H1 (cell line): ENCODE measurements around the gene OR2J2. TPM values are rescaled to one million over a fixed set of nuclear protein-coding genes. Genes with fewer than 3 reads are reported as not detected.
"Not testable (repeated sequence)": the region's sequence is repeated elsewhere in the genome, so short reads cannot be mapped to it uniquely, and the experiment has no call there.

ENCODE experiments used
- CTCF ChIA-PET: fragments of 300-600 bp; sonication (Branson Sonifier 250); formaldehyde crosslinking; loops from one replicate; lab custom pipeline; 2021; ENCODE audit not compliant: partially characterized antibody; lab: Charles Lee
- POLR2A ChIA-PET: fragments of 300-600 bp; sonication (Branson Sonifier 250); formaldehyde crosslinking; loops from one replicate; lab custom pipeline; 2021; ENCODE audit warnings: inconsistent platforms; ENCODE audit not compliant: partially characterized antibody; lab: Charles Lee
- DNase-seq, 2 experiments: peaks; one replicate each; pipeline versions ENCODE4 v3.0.0 to v3.0.0-alpha.2; 2010 to 2022; ENCODE audit warnings: low spot score in 2 of 2, low read depth in 1 of 2, mixed read lengths in 1 of 2
- FAIRE-seq: peaks from 2 replicates; lab custom pipeline; 2011; peaks lifted over from hg19 to GRCh38; lab: Jason Lieb, UNC
- H2AFZ ChIP-seq: 2 replicates; pipeline ENCODE4 v1.8.1; 2012; ENCODE audit warnings: low read length, inconsistent platforms
- H2AK5ac ChIP-seq: 2 replicates; pipeline ENCODE4 v1.6.1; 2013; ENCODE audit warnings: low read depth, low read length
- H2BK120ac ChIP-seq: replicated peaks from 2 replicates; pipeline ENCODE3; 2013; ENCODE audit warnings: low read depth, low read length, inconsistent platforms
- H2BK12ac ChIP-seq: 2 replicates; pipeline ENCODE4 v1.6.1; 2013; ENCODE audit warnings: low read depth, low read length
- H2BK15ac ChIP-seq: 2 replicates; pipeline ENCODE4 v1.6.1; 2013; ENCODE audit warnings: low read length
- H2BK20ac ChIP-seq: 2 replicates; pipeline ENCODE4 v1.6.1; 2013; ENCODE audit warnings: low read length
- H2BK5ac ChIP-seq: 2 replicates; pipeline ENCODE4 v1.6.1; 2013; ENCODE audit warnings: low read depth, low read length
- H3K14ac ChIP-seq: 2 replicates; pipeline ENCODE4 v1.6.1; 2013; ENCODE audit warnings: inconsistent platforms; ENCODE audit not compliant: insufficient read length
- H3K18ac ChIP-seq: 2 replicates; pipeline ENCODE4 v1.6.1; 2013; ENCODE audit warnings: low read length; ENCODE audit errors: extremely low read depth
- H3K23ac ChIP-seq: 2 replicates; pipeline ENCODE4 v1.6.1; 2013; ENCODE audit warnings: inconsistent platforms; ENCODE audit not compliant: insufficient read length
- H3K23me2 ChIP-seq: 2 replicates; pipeline ENCODE4 v1.6.1; 2013; ENCODE audit warnings: low read depth, low read length
- H3K27ac ChIP-seq: 2 replicates; pipeline ENCODE4 v1.6.1; 2011; ENCODE audit warnings: low read depth, low read length, inconsistent platforms
- H3K27me3 ChIP-seq, 4 experiments: replicated peaks in 1 of 4; 1 replicate in 1 of 4; 2 replicates in 3 of 4; pipeline versions ENCODE4 v1.6.1 to v1.8.1; 2011 to 2013; ENCODE audit warnings: low read length in 3 of 4, mild to moderate bottlenecking in 3 of 4, inconsistent platforms in 2 of 4, mixed read lengths in 2 of 4, moderate library complexity in 1 of 4; ENCODE audit not compliant: control insufficient read depth in 3 of 4, insufficient read depth in 3 of 4; ENCODE audit errors: extremely low read depth in 1 of 4
- H3K36me3 ChIP-seq, 4 experiments: 2 replicates each; pipeline versions ENCODE4 v1.6.1 to v1.8.1; 2011 to 2013; ENCODE audit warnings: mild to moderate bottlenecking in 4 of 4, low read length in 3 of 4, moderate library complexity in 2 of 4, control low read depth in 1 of 4, inconsistent platforms in 1 of 4; ENCODE audit not compliant: insufficient read depth in 4 of 4, control insufficient read depth in 2 of 4
- H3K4ac ChIP-seq: replicated peaks from 2 replicates; pipeline ENCODE3; 2013; ENCODE audit warnings: low read length, low read depth, mixed read lengths, inconsistent platforms; ENCODE audit not compliant: insufficient read length
- H3K4me1 ChIP-seq, 4 experiments: replicated peaks in 1 of 4; 1 replicate in 1 of 4; 2 replicates in 3 of 4; pipeline versions ENCODE4 v1.6.1 to v1.8.1; 2011 to 2013; ENCODE audit warnings: low read length in 3 of 4, inconsistent platforms in 2 of 4, mixed read lengths in 1 of 4; ENCODE audit not compliant: insufficient read depth in 4 of 4, control insufficient read depth in 3 of 4
- H3K4me2 ChIP-seq, 2 experiments: 2 replicates each; pipeline versions ENCODE4 v1.6.1 to v1.8.1; 2011 to 2013; ENCODE audit warnings: low read depth in 2 of 2, low read length in 2 of 2, control low read depth in 1 of 2, inconsistent platforms in 1 of 2, mild to moderate bottlenecking in 1 of 2; ENCODE audit not compliant: insufficient read depth in 1 of 2
- H3K4me3 ChIP-seq, 4 experiments: fragments of 200-600, 300-600 bp in 1 of 4; sonication (generic), shearing (Covaris generic), sonication (Bioruptor Twin) in 1 of 4; 2 replicates each; pipeline versions ENCODE4 v1.5.1 to v1.8.1; 2011 to 2016; ENCODE audit warnings: low read length in 4 of 4, low read depth in 3 of 4, control low read depth in 2 of 4, inconsistent platforms in 2 of 4, mild to moderate bottlenecking in 2 of 4, mixed read lengths in 1 of 4, moderate library complexity in 1 of 4; ENCODE audit not compliant: insufficient read depth in 2 of 4; ENCODE audit errors: extremely low read depth in 1 of 4
- H3K56ac ChIP-seq: replicated peaks from 2 replicates; pipeline ENCODE3; 2013; ENCODE audit warnings: low read depth, mild to moderate bottlenecking, mixed read lengths, low read length, inconsistent platforms; ENCODE audit not compliant: insufficient read length
- H3K79me1 ChIP-seq: 2 replicates; pipeline ENCODE4 v1.6.1; 2013; ENCODE audit warnings: low read depth, low read length, control low read depth
- H3K79me2 ChIP-seq, 2 experiments: 2 replicates each; pipeline versions ENCODE4 v1.6.1 to v1.8.1; 2012 to 2013; ENCODE audit warnings: low read length in 2 of 2, mild to moderate bottlenecking in 2 of 2, inconsistent platforms in 1 of 2; ENCODE audit not compliant: insufficient read depth in 2 of 2, control insufficient read depth in 1 of 2
- H3K9ac ChIP-seq, 4 experiments: replicated peaks in 1 of 4; 1 replicate in 1 of 4; 2 replicates in 3 of 4; pipeline versions ENCODE4 v1.6.1 to v1.8.1; 2011 to 2013; ENCODE audit warnings: low read depth in 3 of 4, low read length in 3 of 4, control low read depth in 2 of 4, mild to moderate bottlenecking in 2 of 4, moderate library complexity in 2 of 4, inconsistent platforms in 1 of 4; ENCODE audit errors: extremely low read depth in 1 of 4
- H3K9me3 ChIP-seq, 2 experiments: 2 replicates each; pipeline versions ENCODE4 v1.6.1 to v1.8.1; 2012 to 2013; ENCODE audit warnings: mild to moderate bottlenecking in 2 of 2, moderate library complexity in 2 of 2, control low read depth in 1 of 2, inconsistent platforms in 1 of 2, low read depth in 1 of 2, low read length in 1 of 2, mixed read lengths in 1 of 2; ENCODE audit not compliant: insufficient read depth in 2 of 2
- H4K20me1 ChIP-seq, 2 experiments: replicated peaks in 1 of 2; 2 replicates each; pipeline versions ENCODE3 to v1.8.1; 2011 to 2013; ENCODE audit warnings: inconsistent platforms in 2 of 2, low read length in 2 of 2, mild to moderate bottlenecking in 1 of 2; ENCODE audit not compliant: insufficient read depth in 2 of 2, control insufficient read depth in 1 of 2
- H4K5ac ChIP-seq: 2 replicates; pipeline ENCODE4 v1.6.1; 2013; ENCODE audit warnings: low read length, low read depth, mixed read lengths, inconsistent platforms; ENCODE audit not compliant: insufficient read length
- H4K8ac ChIP-seq: 2 replicates; pipeline ENCODE4 v1.8.0; 2013; ENCODE audit warnings: mild to moderate bottlenecking, moderate library complexity, low read length, inconsistent platforms; ENCODE audit not compliant: insufficient read depth; ENCODE audit errors: extremely low read depth
- H4K91ac ChIP-seq: replicated peaks from 2 replicates; pipeline ENCODE3; 2013; ENCODE audit warnings: low read length, mixed read lengths, inconsistent platforms; ENCODE audit not compliant: insufficient read length
- E2F6 ChIP-seq: IDR thresholded peaks from 2 replicates; pipeline ENCODE4 v1.6.1; 2012; ENCODE audit warnings: inconsistent platforms
- FOSL1 ChIP-seq: IDR thresholded peaks from 2 replicates; pipeline ENCODE4 v1.6.1; 2011; ENCODE audit warnings: mild to moderate bottlenecking, low read depth, low read length, moderate library complexity; ENCODE audit not compliant: insufficient read depth
- JUN ChIP-seq: IDR thresholded peaks from 2 replicates; pipeline ENCODE4 v1.6.1; 2011; ENCODE audit warnings: low read depth, mild to moderate bottlenecking, improper control_type of control experiment, low read length
- KDM4A ChIP-seq: IDR thresholded peaks from one replicate; pipeline ENCODE4 v1.7.1; 2012; ENCODE audit warnings: low read depth, mild to moderate bottlenecking, moderate library complexity, low read length, inconsistent platforms; ENCODE audit not compliant: severe bottlenecking
- NANOG ChIP-seq: IDR thresholded peaks from 2 replicates; pipeline ENCODE4 v1.6.1; 2011; ENCODE audit warnings: low read length, low read depth, mild to moderate bottlenecking, inconsistent platforms; ENCODE audit not compliant: insufficient read depth, poor library complexity, severe bottlenecking
- SIRT6 ChIP-seq: IDR thresholded peaks from one replicate; pipeline ENCODE4 v1.7.1; 2012; ENCODE audit warnings: low read length, inconsistent platforms
- WGBS, 2 experiments: shearing (Covaris generic) in 1 of 2; methylation state at CpG; one replicate each; pipeline versions ENCODE4 v1.1.6 to v1.1.7; 2013 to 2015; ENCODE audit warnings: low lambda C conversion rate in 2 of 2, mixed read lengths in 2 of 2, inconsistent platforms in 1 of 2, low coverage in 1 of 2, missing lambda C conversion rate in 1 of 2; ENCODE audit not compliant: insufficient replicate concordance in 2 of 2, insufficient coverage in 1 of 2, insufficient read length in 1 of 2; ENCODE audit errors: extremely low coverage in 1 of 2, missing lambda C conversion rate in 1 of 2; 5-methylcytosine and 5-hydroxymethylcytosine counted together
- polyA plus RNA-seq, 7 experiments: library from polyadenylated mRNA; depleted of rRNA in 3 of 7; stranded (reverse) in 5 of 7; unstranded in 2 of 7; fragments of >200 nt in 5 of 7; fragments of 200-250 nt in 2 of 7; gene quantifications; 1 replicate in 5 of 7; 2 replicates in 1 of 7; 4 replicates in 1 of 7; pipeline versions ENCODE4 v1.2.1 to v1.2.3, GENCODE V29; 2011 to 2013; ENCODE audit warnings: missing spikeins in 2 of 7, mixed read lengths in 2 of 7
- total RNA-seq: library from RNA; stranded (reverse); fragmentation: NEBNext Ultra II Directional; extraction: Animal tissue kit (Norgen Biotek cat#: 25700); gene quantifications from 2 replicates; pipeline ENCODE4 v1.2.1, GENCODE V29; 2021

Gene OR2J2
- total and polyA plus RNA-seq, 2 of the 8 experiments (the other 6 are each of a cell fraction or from before 2014, with no cell fraction given), result not detected

- no peak for TF ChIP-seq E2F6
- TF ChIP-seq FOSL1, result no peak
- no peak for TF ChIP-seq KDM4A
- TF ChIP-seq JUN, result no peak
- no peak for TF ChIP-seq SIRT6
- no peak for TF ChIP-seq NANOG
Observed at GRCh38 chr6:29216528-29216927, 45.8 kb downstream of the OR2J2 start (continued).

- POLR2A ChIA-PET, H3K23me2 ChIP-seq, H3K27ac ChIP-seq, H3K56ac ChIP-seq, H3K79me2 ChIP-seq, H3K9ac ChIP-seq, DNase-seq, H3K14ac ChIP-seq, H3K4ac ChIP-seq, H2BK12ac ChIP-seq, H3K4me2 ChIP-seq, H3K79me1 ChIP-seq, H4K8ac ChIP-seq, H2AK5ac ChIP-seq, H2BK15ac ChIP-seq, H3K4me1 ChIP-seq, H4K5ac ChIP-seq, H2AFZ ChIP-seq, H3K36me3 ChIP-seq, H4K20me1 ChIP-seq, H2BK20ac ChIP-seq, H2BK120ac ChIP-seq, FAIRE-seq, H4K91ac ChIP-seq, H3K23ac ChIP-seq, H3K27me3 ChIP-seq, H3K18ac ChIP-seq: not testable (repeated sequence)
- CTCF ChIA-PET, result interaction anchor here (1.2 to 1.4 kb wide), 2 partner anchors 202 to 386 kb away, joined by 3 read pairs; no protein-coding TSS in a partner anchor
- WGBS, 2 experiments, result 50% methylated on average over 2 of the region's 2 CpGs; no CpG with 5 or more reads in 1 of the 2 experiments
- peak overlapping the region; percentile 60; the same call in 1 of the 2 replicates for H2BK5ac ChIP-seq
- H3K4me3 ChIP-seq, result peak overlapping the region in 1 of 4 experiments; percentile 24; a peak in 1 of 8 replicates
- peaks cover 10 to 11% of the 10 kb centered on the region in 2 experiments for H3K9me3 ChIP-seq
Observed at GRCh38 chr6:29217242-29217641, 46.5 kb downstream of the OR2J2 start.
